ENCODE measurements around the gene ITIH5. TPM values are rescaled to one million over a fixed set of nuclear protein-coding genes. Genes with fewer than 3 reads are reported as not detected.

ITIH5 gene
- total and polyA plus RNA-seq, 9 of the 15 experiments (the other 6 are each of a cell fraction or from before 2014, with no cell fraction given): 0.52 to 4.5 (median 2.6) TPM

- TF ChIP-seq UBTF (IDR thresholded peaks at IDR 0.05; ENCODE audit: borderline replicate concordance in 1 of 2, low read depth in 2 of 2, low read length in 2 of 2): no peak
- no peak for TF ChIP-seq CTBP1 (IDR thresholded peaks at IDR 0.05; ENCODE audit: borderline replicate concordance)
These were observed 116.8 kb downstream of the ITIH5 start (continued) for GRCh38 chr10:7550013-7550412.

- in situ Hi-C loops (cut with MboI) (no loop called here), intact Hi-C loops (cut with micrococcal nuclease) (no loop called here)
- peaks cover 15 to 31% of the 10 kb centered on the region in 2 experiments for H3K27me3 ChIP-seq (ENCODE audit: control insufficient read depth in 2 of 2, insufficient read depth in 2 of 2, low read length in 2 of 2)
- no peaks in the 10 kb centered on the region for H3K4me1 ChIP-seq (replicated peaks in 1 of 2; ENCODE audit: control insufficient read depth in 2 of 2, insufficient read depth in 2 of 2, low read length in 2 of 2)
- H3K9me1 ChIP-seq (ENCODE audit: control insufficient read depth, insufficient read depth, low read length): no peaks in the 10 kb centered on the region
- ChIA-PET CTCF (ENCODE audit: low intra/inter-chr PET ratio) (no interaction called here), POLR2A (interaction anchor here (0.9 to 1.2 kb wide), 3 partner anchors 10 to 13 kb away, joined by 3 to 5 read pairs (median 4); no protein-coding TSS in a partner anchor)
- H3K36me3 ChIP-seq (ENCODE audit: control insufficient read depth, insufficient read depth, low read length): no peaks in the 10 kb centered on the region
- no peaks in the 10 kb centered on the region for H3K9me3 ChIP-seq (replicated peaks; ENCODE audit: control insufficient read depth, insufficient read depth, low read depth, low read length)
- no peak overlapping the region for H3K27ac ChIP-seq (ENCODE audit: extremely low read depth, low read depth, low read length)
- no peak overlapping the region for H3K9ac ChIP-seq (ENCODE audit: insufficient read depth in 1 of 2, low read depth in 2 of 2, low read length in 2 of 2)
- ATAC-seq (no peak), DNase-seq (ENCODE audit: extremely low read depth in 1 of 4, low spot score in 3 of 4) (no peak), FAIRE-seq (no peak)
- H3K79me2 ChIP-seq (ENCODE audit: control insufficient read depth, insufficient read depth, low read length): no peaks in the 10 kb centered on the region
- WGBS (ENCODE audit: insufficient coverage, low coverage, missing lambda C conversion rate): 0% methylated on average over 6 of the region's 6 CpGs
- H3K4me2 ChIP-seq (ENCODE audit: insufficient read depth, low read length): no peak overlapping the region
- H2AFZ ChIP-seq (ENCODE audit: low read depth, low read length): no peak overlapping the region
- H4K20me1 ChIP-seq (replicated peaks; ENCODE audit: control insufficient read depth, insufficient read depth, low read length): no peaks in the 10 kb centered on the region; the same call in 1 of the 2 replicates
- TF ChIP-seq ZFP30 (CRISPR knock-in tag; IDR thresholded peaks at IDR 0.05; ENCODE audit: borderline replicate concordance) (no peak), XRCC5 (IDR thresholded peaks at IDR 0.05; ENCODE audit: low read depth, low read length) (no peak), DLX4 (CRISPR knock-in tag; IDR thresholded peaks at IDR 0.05) (no peak)
- no TSS peak for BruUV-seq (replicated peaks)
- no peak overlapping the region for H3K4me3 ChIP-seq
These were observed 118.9 kb downstream of the ITIH5 start for GRCh38 chr10:7547829-7548228.
